CD14-positive monocyte (primary cell): ENCODE results near the gene TRABD. TPM values are rescaled to one million over a fixed set of nuclear protein-coding genes. Genes with fewer than 3 reads are reported as not detected.
A peak's percentile ranks its signal among the peaks of the same experiment; 100 is the strongest.
"Not testable (repeated sequence)": the region's sequence is repeated elsewhere in the genome, so short reads cannot be mapped to it uniquely, and the experiment has no call there.

ENCODE experiments used
- DNase-seq, 3 donors: peaks; one replicate each; pipeline ENCODE4 v3.0.0-alpha.2; 2011 to 2022
- H2AFZ ChIP-seq: 2 replicates; pipeline ENCODE4 v1.6.0; 2012; ENCODE audit warnings: mild to moderate bottlenecking, low read depth, low read length, inconsistent platforms; ENCODE audit not compliant: insufficient read depth, poor library complexity, severe bottlenecking
- H3K27ac ChIP-seq, 2 donors: 1 replicate in 1 of 2; 2 replicates in 1 of 2; pipeline ENCODE4 v1.5.1; 2012 to 2013; ENCODE audit warnings: low read length in 2 of 2, control low read depth in 1 of 2, inconsistent platforms in 1 of 2, low read depth in 1 of 2, mild to moderate bottlenecking in 1 of 2
- H3K27me3 ChIP-seq, 2 donors: one replicate each; pipeline versions ENCODE4 v1.6.0 to v1.6.1; 2011 to 2013; ENCODE audit warnings: low read length in 2 of 2; ENCODE audit not compliant: control insufficient read depth in 2 of 2, insufficient read depth in 2 of 2
- H3K36me3 ChIP-seq, 2 donors: replicated peaks in 1 of 2; 1 replicate in 1 of 2; 2 replicates in 1 of 2; pipeline versions ENCODE4 v1.5.1 to v1.6.1; 2012 to 2013; ENCODE audit warnings: low read length in 2 of 2, control low read depth in 1 of 2, inconsistent platforms in 1 of 2, mild to moderate bottlenecking in 1 of 2; ENCODE audit not compliant: insufficient read depth in 2 of 2, control insufficient read depth in 1 of 2
- H3K4me1 ChIP-seq, 2 donors: 1 replicate in 1 of 2; 2 replicates in 1 of 2; pipeline versions ENCODE4 v1.5.1 to v1.6.1; 2012 to 2013; ENCODE audit warnings: low read length in 2 of 2, control low read depth in 1 of 2, inconsistent platforms in 1 of 2, mild to moderate bottlenecking in 1 of 2, moderate library complexity in 1 of 2; ENCODE audit not compliant: insufficient read depth in 2 of 2, control insufficient read depth in 1 of 2
- H3K4me2 ChIP-seq: replicated peaks from 2 replicates; pipeline ENCODE3; 2012; ENCODE audit warnings: low read length, moderate library complexity, mild to moderate bottlenecking; ENCODE audit not compliant: poor library complexity, severe bottlenecking; ENCODE audit errors: extremely low read depth
- H3K4me3 ChIP-seq, 3 experiments: fragments of 200-600 bp in 1 of 3; sonication (generic) in 1 of 3; replicated peaks in 1 of 3; 1 replicate in 2 of 3; 2 replicates in 1 of 3; pipeline ENCODE4 v1.5.1; 2011 to 2013; ENCODE audit warnings: low read length in 3 of 3, mild to moderate bottlenecking in 3 of 3, control low read depth in 2 of 3, low read depth in 2 of 3, inconsistent platforms in 1 of 3, moderate library complexity in 1 of 3
- H3K79me2 ChIP-seq: 2 replicates; pipeline ENCODE4 v1.6.0; 2012; ENCODE audit warnings: mild to moderate bottlenecking, control low read depth, inconsistent platforms, low read length, moderate library complexity; ENCODE audit not compliant: insufficient read depth
- H3K9ac ChIP-seq: 2 replicates; pipeline ENCODE4 v1.6.0; 2017; ENCODE audit warnings: low read length, mild to moderate bottlenecking; ENCODE audit not compliant: insufficient read depth, poor library complexity, severe bottlenecking
- H3K9me3 ChIP-seq, 2 donors: replicated peaks in 1 of 2; 1 replicate in 1 of 2; 2 replicates in 1 of 2; pipeline versions ENCODE4 v1.5.1 to v1.6.1; 2012 to 2013; ENCODE audit warnings: low read length in 2 of 2, control low read depth in 1 of 2; ENCODE audit not compliant: control insufficient read depth in 1 of 2, insufficient read depth in 1 of 2
- H4K20me1 ChIP-seq: 2 replicates; pipeline ENCODE4 v1.6.0; 2012; ENCODE audit warnings: mild to moderate bottlenecking, low read length, control low read depth, moderate library complexity; ENCODE audit not compliant: insufficient read depth
- H3K27ac Mint-ChIP-seq, 7 donors: one replicate each; pipeline ENCODE4 v1.8.0; 2020; ENCODE audit warnings: mild to moderate bottlenecking in 7 of 7, mixed read lengths in 7 of 7, moderate library complexity in 6 of 7, inconsistent platforms in 2 of 7
- H3K27me3 Mint-ChIP-seq, 3 donors: one replicate each; pipeline ENCODE4 v1.8.0; 2021 to 2022; ENCODE audit warnings: low read depth in 3 of 3, mild to moderate bottlenecking in 3 of 3, mixed read lengths in 3 of 3, moderate library complexity in 3 of 3, inconsistent platforms in 1 of 3
- H3K36me3 Mint-ChIP-seq, 2 donors: one replicate each; pipeline ENCODE4 v1.8.0; 2020; ENCODE audit warnings: mixed read lengths in 2 of 2, inconsistent platforms in 1 of 2, mild to moderate bottlenecking in 1 of 2
- H3K4me1 Mint-ChIP-seq: one replicate; pipeline ENCODE4 v1.8.0; 2020; ENCODE audit warnings: mild to moderate bottlenecking, mixed read lengths
- H3K4me3 Mint-ChIP-seq, 2 donors: one replicate each; pipeline ENCODE4 v1.8.0; 2020; ENCODE audit warnings: mild to moderate bottlenecking in 2 of 2, mixed read lengths in 2 of 2, moderate library complexity in 1 of 2
- H3K9me3 Mint-ChIP-seq, 7 donors: one replicate each; pipeline ENCODE4 v1.8.0; 2020 to 2022; ENCODE audit warnings: mixed read lengths in 7 of 7, mild to moderate bottlenecking in 6 of 7, moderate library complexity in 6 of 7, inconsistent platforms in 2 of 7
- CTCF ChIP-seq: fragments of 200-600 bp; IDR thresholded peaks from one replicate; pipeline ENCODE4 v1.8.0; 2022; ENCODE audit warnings: antibody characterized with exemption, mild to moderate bottlenecking
- WGBS: methylation state at CpG from one replicate; pipeline ENCODE4 v1.1.5; 2013; ENCODE audit warnings: missing lambda C conversion rate; ENCODE audit not compliant: insufficient coverage; 5-methylcytosine and 5-hydroxymethylcytosine counted together
- intact Hi-C, 2 donors: fragments of 100-400 bp; cut with micrococcal nuclease; formaldehyde crosslinking; loops; one replicate each; pipeline versions ENCODE4 v1.15.0 to v1.15.1; 2023
- polyA plus RNA-seq, 3 donors: library from polyadenylated mRNA; depleted of rRNA in 1 of 3; unstranded in 2 of 3; stranded (reverse) in 1 of 3; fragments of 300-500 nt in 2 of 3; fragments of >200 nt in 1 of 3; fragmentation: Illumina TruSeq in 2 of 3; gene quantifications; 1 replicate in 2 of 3; 2 replicates in 1 of 3; pipeline ENCODE4 v1.2.3, GENCODE V29; 2012 to 2021

TRABD gene
- polyA plus RNA-seq, 3 donors: 34.5 to 240 (median 39.3) TPM

GRCh38 chr22:50204571-50204970, 18.9 kb downstream of the TRABD start:
- intact Hi-C loops: loop anchor here in 1 of 2 donors (10.0 kb wide), 1 partner anchor 280 kb away; no protein-coding TSS in a partner anchor

GRCh38 chr22:50204998-50205397, 19.3 kb downstream of the TRABD start:
- Mint-ChIP-seq H3K36me3 (peaks cover 51 to 53% of the 10 kb centered on the region in 2 donors), H3K27ac (peak overlapping the region; percentile 65 to 97 (median 91)), H3K4me3 (peak overlapping the region; percentile 65 to 68), H3K4me1 (peaks cover 57% of the 10 kb centered on the region)
- H2AFZ ChIP-seq, H3K27me3 Mint-ChIP-seq, H3K27me3 ChIP-seq, H3K9me3 ChIP-seq, H3K9ac ChIP-seq, H3K9me3 Mint-ChIP-seq: not testable (repeated sequence)
- Histone ChIP-seq H3K4me3 (peak overlapping the region; percentile 14 to 57 (median 20)), H3K4me2 (peak overlapping the region; percentile 54), H3K36me3 (peaks cover 26 to 34% of the 10 kb centered on the region in 2 donors), H4K20me1 (peaks cover 67% of the 10 kb centered on the region), H3K4me1 (peaks cover 58 to 74% of the 10 kb centered on the region in 2 donors), H3K79me2 (peaks cover 66% of the 10 kb centered on the region), H3K27ac (peak overlapping the region; percentile 57 to 66)
- 45% methylated on average over 9 of the region's 9 CpGs for WGBS
- intact Hi-C loops: loop anchor here in 1 of 2 donors (5.0 to 10.0 kb wide), 2 partner anchors 33 to 280 kb away; partner anchors contain the start of gene PANX2
- peak in 1 of 3 donors; percentile 37 for DNase-seq

More at GRCh38 chr22:50204571-50204970, 18.9 kb downstream of the TRABD start:
- peaks cover 24 to 34% of the 10 kb centered on the region in 2 donors for H3K36me3 ChIP-seq
- DNase-seq: peak in 2 of 3 donors; percentile 57 to 64
- H3K27ac ChIP-seq: peak overlapping the region; percentile 57 to 66
- no peak for TF ChIP-seq CTCF
- peak overlapping the region; percentile 14 to 57 (median 20) for H3K4me3 ChIP-seq
- Mint-ChIP-seq H3K9me3 (peaks cover 0 to 3% (median 0%) of the 10 kb centered on the region in 7 donors), H3K36me3 (peaks cover 49 to 50% of the 10 kb centered on the region in 2 donors), H3K4me1 (peaks cover 57% of the 10 kb centered on the region), H3K27me3 (peaks cover 0 to 2% (median 2%) of the 10 kb centered on the region in 3 donors), H3K27ac (peak overlapping the region; percentile 65 to 97 (median 91)), H3K4me3 (peak overlapping the region; percentile 65 to 68)
- H3K9ac ChIP-seq: no peak overlapping the region
- peak overlapping the region; percentile 54 for H3K4me2 ChIP-seq
- H2AFZ ChIP-seq: no peak overlapping the region
- peaks cover 62 to 76% of the 10 kb centered on the region in 2 donors for H3K4me1 ChIP-seq
- H4K20me1 ChIP-seq: peaks cover 65% of the 10 kb centered on the region
- H3K9me3 ChIP-seq: no peaks in the 10 kb centered on the region
- 51% methylated on average over 4 of the region's 7 CpGs for WGBS
- H3K27me3 ChIP-seq: no peaks in the 10 kb centered on the region
- H3K79me2 ChIP-seq: peaks cover 63% of the 10 kb centered on the region
